Left kidney (tissue), 8 donors: ENCODE data around the gene ACADSB. TPM values are rescaled to one million over a fixed set of nuclear protein-coding genes. Genes with fewer than 3 reads are reported as not detected.

Experiments
- DNase-seq: peaks from one replicate; pipeline ENCODE4 v3.0.0-alpha.2; 2013
- long read RNA-seq, 8 donors: transcript quantifications; one replicate each; lab custom pipeline, GENCODE V29; 2026
- polyA plus RNA-seq: library from polyadenylated mRNA; unstranded; fragments of 120-200 nt; gene quantifications from one replicate; pipeline ENCODE4 v1.2.1, GENCODE V29; 2013; ENCODE audit not compliant: insufficient read length

Gene ACADSB
- 31.1 TPM for polyA plus RNA-seq
- long read RNA-seq, donor 1, full-length matches to known transcripts: 5 of 5 reads
- long read RNA-seq, donor 1, partial matches to known transcripts: 0 of 5 reads
- long read RNA-seq, donor 1, other reads (novel, unspliced or antisense): 0 of 5 reads
- long read RNA-seq, donor 2, full-length matches to known transcripts: 5 of 5 reads
- long read RNA-seq, donor 2, partial matches to known transcripts: 0 of 5 reads
- long read RNA-seq, donor 2, other reads (novel, unspliced or antisense): 0 of 5 reads
- long read RNA-seq, donor 3, full-length matches to known transcripts: 4 of 4 reads
- long read RNA-seq, donor 3, partial matches to known transcripts: 0 of 4 reads
- long read RNA-seq, donor 3, other reads (novel, unspliced or antisense): 0 of 4 reads
- long read RNA-seq, donor 4: 0 reads
- long read RNA-seq, donor 5, full-length matches to known transcripts: 6 of 6 reads
- long read RNA-seq, donor 5, partial matches to known transcripts: 0 of 6 reads
- long read RNA-seq, donor 5, other reads (novel, unspliced or antisense): 0 of 6 reads
- long read RNA-seq, donor 6, full-length matches to known transcripts: 2 of 2 reads
- long read RNA-seq, donor 6, partial matches to known transcripts: 0 of 2 reads
- long read RNA-seq, donor 6, other reads (novel, unspliced or antisense): 0 of 2 reads
- long read RNA-seq, donor 7, full-length matches to known transcripts: 3 of 3 reads
- long read RNA-seq, donor 7, partial matches to known transcripts: 0 of 3 reads
- long read RNA-seq, donor 7, other reads (novel, unspliced or antisense): 0 of 3 reads
- long read RNA-seq, donor 8, full-length matches to known transcripts: 2 of 2 reads
- long read RNA-seq, donor 8, partial matches to known transcripts: 0 of 2 reads
- long read RNA-seq, donor 8, other reads (novel, unspliced or antisense): 0 of 2 reads

GRCh38 chr10:123008355-123009104 is at the start of gene ACADSB, which contains the start of gene IKZF5:
TSS of gene ACADSB (plus strand) at chr10:123009006. CDS start at chr10:123009030, 24 bp downstream.
TSS of gene IKZF5 (minus strand) at chr10:123008795. CDS start at chr10:122998625, 10,170 bp downstream.
- DNase-seq: peak; percentile 97

GRCh38 chr10:122962405-122962804 is 46.4 kb upstream of the ACADSB start:
- DNase-seq: no peak

- no peak for DNase-seq
Measured at GRCh38 chr10:122966879-122967278, 41.9 kb upstream of the ACADSB start.

GRCh38 chr10:122968698-122969097 is 40.1 kb upstream of the ACADSB start:
- DNase-seq: no peak

- DNase-seq: no peak
Measured at GRCh38 chr10:122974023-122974422, 34.8 kb upstream of the ACADSB start.

GRCh38 chr10:122974543-122975064 is 34.2 kb upstream of the ACADSB start:
- no peak for DNase-seq

GRCh38 chr10:122980209-122981065 is 28.4 kb upstream of the ACADSB start, which contains the start of gene PSTK:
TSS of gene PSTK (plus strand) at chr10:122980401. CDS start at chr10:122980480, 79 bp downstream.
- DNase-seq: peak; percentile 89

- DNase-seq: peak; percentile 19
Measured at GRCh38 chr10:122981066-122981464, 27.7 kb upstream of the ACADSB start.

- DNase-seq: no peak
Measured at GRCh38 chr10:122983898-122984297, 24.9 kb upstream of the ACADSB start.

- no peak for DNase-seq
Measured at GRCh38 chr10:122984708-122985107, 24.1 kb upstream of the ACADSB start.

GRCh38 chr10:122986335-122986734 is 22.5 kb upstream of the ACADSB start:
- no peak for DNase-seq

GRCh38 chr10:122988501-122988900 is 20.3 kb upstream of the ACADSB start:
- DNase-seq: no peak

GRCh38 chr10:122990278-122990677 is 18.5 kb upstream of the ACADSB start:
- no peak for DNase-seq

GRCh38 chr10:122992031-122992585 is 16.7 kb upstream of the ACADSB start:
- no peak for DNase-seq

GRCh38 chr10:122993797-122994336 is 14.9 kb upstream of the ACADSB start:
- DNase-seq: no peak

- no peak for DNase-seq
Measured at GRCh38 chr10:122995936-122996335, 12.9 kb upstream of the ACADSB start.

- no peak for DNase-seq
Measured at GRCh38 chr10:122997864-122998263, 10.9 kb upstream of the ACADSB start.

GRCh38 chr10:122998360-122998917 is 10.4 kb upstream of the ACADSB start:
- DNase-seq: no peak

GRCh38 chr10:122998934-122999333 is 9.9 kb upstream of the ACADSB start:
- no peak for DNase-seq

- no peak for DNase-seq
Measured at GRCh38 chr10:122999347-122999746, 9.5 kb upstream of the ACADSB start.
